B cell (primary cell): ENCODE measurements around the gene QRICH2. TPM values are rescaled to one million over a fixed set of nuclear protein-coding genes. Genes with fewer than 3 reads are reported as not detected.

ENCODE experiments used
- ATAC-seq: fragments of 200-7000 bp; cut with Tn5 transposase; one replicate; pipeline ENCODE4 v1.10.0; 2021; ENCODE audit warnings: low read depth, mild to moderate bottlenecking, moderate number of reproducible peaks, moderate library complexity
- CTCF ChIA-PET: fragments of 350-600 bp; sonication (Branson Sonifier 250); formaldehyde crosslinking; loops from one replicate; lab custom pipeline; 2021; ENCODE audit warnings: antibody characterized with exemption, inconsistent platforms; lab: Charles Lee
- POLR2A ChIA-PET: fragments of 350-600 bp; sonication (Branson Sonifier 250); formaldehyde crosslinking; loops from one replicate; lab custom pipeline; 2021; ENCODE audit warnings: antibody characterized with exemption; lab: Charles Lee
- DNase-seq: peaks from one replicate; pipeline ENCODE4 v3.0.0; 2013
- H2AFZ ChIP-seq: 2 replicates; pipeline ENCODE4 v1.6.1; 2012; ENCODE audit warnings: mild to moderate bottlenecking, low read depth, low read length; ENCODE audit not compliant: insufficient read depth, poor library complexity, severe bottlenecking
- H3K27ac ChIP-seq, 2 donors: 1 replicate in 1 of 2; 2 replicates in 1 of 2; pipeline ENCODE4 v1.5.1; 2012 to 2013; ENCODE audit warnings: low read length in 2 of 2, mild to moderate bottlenecking in 2 of 2, moderate library complexity in 1 of 2
- H3K27me3 ChIP-seq, 4 experiments: fragments of 200-600 bp in 1 of 4; sonication (generic) in 1 of 4; replicated peaks in 1 of 4; 1 replicate in 2 of 4; 2 replicates in 2 of 4; pipeline versions ENCODE4 v1.6.1 to v1.7.0; 2013 to 2016; ENCODE audit warnings: low read length in 3 of 4, mild to moderate bottlenecking in 2 of 4, mixed read lengths in 1 of 4, moderate library complexity in 1 of 4; ENCODE audit not compliant: insufficient read depth in 4 of 4, control insufficient read depth in 3 of 4; ENCODE audit errors: control extremely low read depth in 1 of 4
- H3K36me3 ChIP-seq, 2 experiments: replicated peaks in 1 of 2; 1 replicate in 1 of 2; 2 replicates in 1 of 2; pipeline versions ENCODE4 v1.6.1 to v1.7.1; 2013; ENCODE audit warnings: low read length in 1 of 2; ENCODE audit not compliant: insufficient read depth in 2 of 2, control insufficient read depth in 1 of 2; ENCODE audit errors: control extremely low read depth in 1 of 2, extremely low read depth in 1 of 2
- H3K4me1 ChIP-seq, 2 donors: fragments of 200-600 bp in 1 of 2; sonication (generic) in 1 of 2; 1 replicate in 1 of 2; 2 replicates in 1 of 2; pipeline versions ENCODE4 v1.5.1 to v1.6.1; 2013 to 2017; ENCODE audit warnings: low read length in 2 of 2; ENCODE audit not compliant: control insufficient read depth in 2 of 2, insufficient read depth in 2 of 2
- H3K4me2 ChIP-seq: replicated peaks from 2 replicates; pipeline ENCODE3; 2012; ENCODE audit warnings: mild to moderate bottlenecking, low read depth, low read length; ENCODE audit not compliant: poor library complexity, severe bottlenecking
- H3K4me3 ChIP-seq, 5 experiments: fragments of 200-600 bp in 1 of 5; sonication (generic) in 1 of 5; 1 replicate in 3 of 5; 2 replicates in 2 of 5; pipeline versions ENCODE4 v1.5.1 to v1.7.0; 2011 to 2016; ENCODE audit warnings: low read length in 4 of 5, mild to moderate bottlenecking in 4 of 5, low read depth in 2 of 5, control low read depth in 1 of 5, moderate library complexity in 1 of 5; ENCODE audit not compliant: insufficient read depth in 1 of 5; ENCODE audit errors: control extremely low read depth in 1 of 5, extremely low read depth in 1 of 5
- H3K79me2 ChIP-seq: fragments of 200-600 bp; sonication (generic); one replicate; pipeline ENCODE4 v1.6.0; 2016; ENCODE audit warnings: low read length; ENCODE audit not compliant: control insufficient read depth, insufficient read depth
- H3K9ac ChIP-seq: fragments of 200-600 bp; sonication (generic); 2 replicates; pipeline ENCODE4 v1.6.1; 2017; ENCODE audit warnings: mild to moderate bottlenecking, low read length, moderate library complexity
- H3K9me3 ChIP-seq, 3 donors: one replicate each; pipeline versions ENCODE4 v1.6.1 to v1.7.1; 2013; ENCODE audit warnings: low read length in 2 of 3; ENCODE audit not compliant: control insufficient read depth in 2 of 3, insufficient read depth in 1 of 3; ENCODE audit errors: control extremely low read depth in 1 of 3
- H4K20me1 ChIP-seq: 2 replicates; pipeline ENCODE4 v1.6.0; 2012; ENCODE audit warnings: mild to moderate bottlenecking, low read length; ENCODE audit not compliant: insufficient read depth, control insufficient read depth, poor library complexity, severe bottlenecking
- H3K27ac Mint-ChIP-seq: one replicate; pipeline ENCODE4 v1.8.0; 2021; ENCODE audit warnings: mixed read lengths
- H3K27me3 Mint-ChIP-seq: one replicate; pipeline ENCODE4 v1.8.0; 2021; ENCODE audit warnings: mixed read lengths
- H3K4me1 Mint-ChIP-seq: one replicate; pipeline ENCODE4 v1.8.0; 2021; ENCODE audit warnings: mixed read lengths
- H3K4me3 Mint-ChIP-seq: one replicate; pipeline ENCODE4 v1.8.0; 2021; ENCODE audit warnings: mixed read lengths
- H3K9me3 Mint-ChIP-seq: one replicate; pipeline ENCODE4 v1.8.0; 2022; ENCODE audit warnings: mixed read lengths; ENCODE audit not compliant: insufficient read depth
- EZH2 ChIP-seq: IDR thresholded peaks from 2 replicates; pipeline ENCODE4 v1.6.1; 2012; ENCODE audit warnings: borderline replicate concordance, low read depth, mild to moderate bottlenecking, moderate library complexity, low read length; ENCODE audit not compliant: insufficient read depth, poor library complexity, severe bottlenecking
- WGBS: methylation state at CpG from one replicate; pipeline ENCODE4 v1.1.5; 2013; ENCODE audit warnings: missing lambda C conversion rate; ENCODE audit not compliant: insufficient coverage; 5-methylcytosine and 5-hydroxymethylcytosine counted together
- intact Hi-C: fragments of 100-400 bp; cut with micrococcal nuclease; formaldehyde crosslinking; loops from one replicate; pipeline ENCODE4 v1.10.0; 2022
- polyA plus RNA-seq: library from polyadenylated mRNA; depleted of rRNA; stranded (reverse); fragments of >200 nt; gene quantifications from 2 replicates; pipeline ENCODE4 v1.2.3, GENCODE V29; 2012
- total RNA-seq, 2 donors: library from RNA; stranded (reverse); fragments of 120-200 nt in 1 of 2; gene quantifications; 1 replicate in 1 of 2; 2 replicates in 1 of 2; pipeline versions ENCODE4 v1.2.3 to v1.2.4, GENCODE V29; 2013 to 2022
- TF ChIP-seq, protein P1 (sequence below): fragments of 200-600 bp; IDR thresholded peaks from one replicate; pipeline ENCODE4 v1.8.0; 2022; ENCODE audit warnings: antibody characterized with exemption, mild to moderate bottlenecking

Gene QRICH2
- total and polyA plus RNA-seq, 2 donors (not counting 1 experiment from before 2014, with no cell fraction given), result 4.4 to 4.5 TPM

DNA sequence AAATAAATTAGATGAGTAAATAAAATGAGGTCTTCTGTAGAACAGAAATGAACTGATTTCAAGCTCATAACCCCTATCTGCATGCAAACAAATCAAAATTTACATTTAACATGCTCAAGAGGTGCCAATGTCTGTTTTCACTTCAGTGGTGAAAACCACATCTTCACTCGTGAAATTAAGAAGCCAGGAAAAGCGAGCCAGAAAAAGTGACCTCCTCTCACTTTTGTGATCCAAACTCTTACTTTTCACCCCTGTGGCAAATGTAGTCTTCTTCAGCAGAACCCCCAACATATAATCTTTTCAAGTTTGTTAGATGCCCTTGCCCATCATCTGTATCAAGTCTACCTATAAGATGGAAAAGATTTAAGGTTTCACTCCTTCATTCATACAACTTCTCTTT, 9.5 kb upstream of the QRICH2 start:
- no peak overlapping the region for H3K27ac Mint-ChIP-seq
- H3K4me1 Mint-ChIP-seq, result no peaks in the 10 kb centered on the region
- H4K20me1 ChIP-seq, result no peaks in the 10 kb centered on the region
- H3K27me3 Mint-ChIP-seq, result no peaks in the 10 kb centered on the region
- no peak overlapping the region for H3K4me3 Mint-ChIP-seq
- H3K4me1 ChIP-seq, result no peaks in the 10 kb centered on the region
- CTCF ChIA-PET, result no interaction called here
- intact Hi-C loops, result no loop called here
- no peak overlapping the region for H3K9ac ChIP-seq
- no peak for DNase-seq
- no peak overlapping the region for H2AFZ ChIP-seq
- peaks cover 9 to 15% of the 10 kb centered on the region in 2 experiments for H3K36me3 ChIP-seq
- H3K79me2 ChIP-seq, result no peaks in the 10 kb centered on the region
- H3K9me3 ChIP-seq, result no peaks in the 10 kb centered on the region
- POLR2A ChIA-PET, result no interaction called here
- H3K27me3 ChIP-seq, result no peaks in the 10 kb centered on the region
- no peak for ATAC-seq
- H3K9me3 Mint-ChIP-seq, result no peaks in the 10 kb centered on the region
- no peak overlapping the region for H3K4me2 ChIP-seq
- H3K27ac ChIP-seq, result no peak overlapping the region
- no peak overlapping the region for H3K4me3 ChIP-seq
- no peak for TF ChIP-seq EZH2
- TF ChIP-seq, protein P1, sequence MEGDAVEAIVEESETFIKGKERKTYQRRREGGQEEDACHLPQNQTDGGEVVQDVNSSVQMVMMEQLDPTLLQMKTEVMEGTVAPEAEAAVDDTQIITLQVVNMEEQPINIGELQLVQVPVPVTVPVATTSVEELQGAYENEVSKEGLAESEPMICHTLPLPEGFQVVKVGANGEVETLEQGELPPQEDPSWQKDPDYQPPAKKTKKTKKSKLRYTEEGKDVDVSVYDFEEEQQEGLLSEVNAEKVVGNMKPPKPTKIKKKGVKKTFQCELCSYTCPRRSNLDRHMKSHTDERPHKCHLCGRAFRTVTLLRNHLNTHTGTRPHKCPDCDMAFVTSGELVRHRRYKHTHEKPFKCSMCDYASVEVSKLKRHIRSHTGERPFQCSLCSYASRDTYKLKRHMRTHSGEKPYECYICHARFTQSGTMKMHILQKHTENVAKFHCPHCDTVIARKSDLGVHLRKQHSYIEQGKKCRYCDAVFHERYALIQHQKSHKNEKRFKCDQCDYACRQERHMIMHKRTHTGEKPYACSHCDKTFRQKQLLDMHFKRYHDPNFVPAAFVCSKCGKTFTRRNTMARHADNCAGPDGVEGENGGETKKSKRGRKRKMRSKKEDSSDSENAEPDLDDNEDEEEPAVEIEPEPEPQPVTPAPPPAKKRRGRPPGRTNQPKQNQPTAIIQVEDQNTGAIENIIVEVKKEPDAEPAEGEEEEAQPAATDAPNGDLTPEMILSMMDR, result no peak
- 77% methylated on average over 2 of the region's 2 CpGs for WGBS

DNA sequence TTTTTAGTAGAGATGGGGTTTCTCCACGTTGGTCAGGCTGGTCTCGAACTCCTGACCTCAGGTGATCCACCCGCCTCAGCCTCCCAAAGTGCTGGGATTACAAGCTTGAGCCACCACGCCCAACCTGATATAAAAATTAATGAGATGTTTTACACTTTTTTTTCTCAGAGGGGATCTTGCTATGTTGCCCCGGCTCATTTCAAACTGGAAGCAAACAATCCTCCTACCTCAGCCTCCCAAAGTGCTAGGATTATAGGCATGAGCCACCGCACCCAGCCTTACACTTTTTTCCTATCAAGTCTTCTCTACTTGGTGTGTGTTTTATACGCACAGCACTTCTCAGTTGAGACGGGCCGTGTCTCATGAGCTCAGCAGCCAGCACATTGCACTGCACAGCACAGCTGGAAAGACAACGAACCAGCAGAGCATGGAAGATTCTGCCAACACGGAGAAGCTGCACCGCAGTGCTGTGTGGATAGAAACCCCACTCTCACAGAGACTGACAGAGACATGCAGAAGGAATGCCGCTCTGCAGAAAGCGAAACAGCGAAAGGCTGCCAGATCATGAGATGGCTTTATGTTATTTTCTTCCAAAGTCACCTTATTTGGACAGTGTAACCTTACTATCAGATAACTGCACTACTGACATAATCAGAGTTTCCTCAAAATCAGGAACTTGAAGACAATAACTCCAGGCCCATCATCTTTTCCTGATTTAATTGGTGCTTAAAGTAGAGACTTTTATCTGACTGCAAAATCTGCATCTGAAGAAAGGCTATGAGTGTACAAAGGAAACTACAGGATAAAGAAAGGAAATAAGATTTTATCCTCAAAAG, 6.5 kb upstream of the QRICH2 start:
- ChIA-PET POLR2A (no interaction called here), CTCF (interaction anchor here (0.9 to 1.8 kb wide), 3 partner anchors 15 to 193 kb away, joined by 3 to 6 read pairs (median 4); no protein-coding TSS in a partner anchor)
- Mint-ChIP-seq H3K4me1 (no peaks in the 10 kb centered on the region), H3K27me3 (no peaks in the 10 kb centered on the region), H3K4me3 (no peak overlapping the region), H3K9me3 (no peaks in the 10 kb centered on the region), H3K27ac (no peak overlapping the region)
- H3K79me2 ChIP-seq, result no peaks in the 10 kb centered on the region
- H4K20me1 ChIP-seq, result no peaks in the 10 kb centered on the region
- DNase-seq (no peak), ATAC-seq (no peak)
- H3K4me1 ChIP-seq, result no peaks in the 10 kb centered on the region
- no peak overlapping the region for H3K9ac ChIP-seq
- peaks cover 11 to 27% of the 10 kb centered on the region in 2 experiments for H3K36me3 ChIP-seq
- H3K4me2 ChIP-seq, result no peak overlapping the region
- intact Hi-C loops, result no loop called here
- no peaks in the 10 kb centered on the region for H3K27me3 ChIP-seq
- no peaks in the 10 kb centered on the region for H3K9me3 ChIP-seq
- no peak overlapping the region for H3K4me3 ChIP-seq
- TF ChIP-seq EZH2, result no peak
- TF ChIP-seq, protein P1, result no peak
- WGBS, result 100% methylated on average over 9 of the region's 15 CpGs
- H3K27ac ChIP-seq, result no peak overlapping the region
- H2AFZ ChIP-seq, result no peak overlapping the region
